Anterior cingulate cortex (tissue), 58 donors: ENCODE measurements around the gene SMIM10L2A.
"Not testable (repeated sequence)": the region's sequence is repeated elsewhere in the genome, so short reads cannot be mapped to it uniquely, and the experiment has no call there.

ENCODE experiments used
- DNase-seq, 58 donors: peaks; one replicate each; lab custom pipeline; 2025; lab: John Stamatoyannopoulos, UW

SMIM10L2A gene

GRCh38 chrX:135449637-135450550 lies 28.1 kb downstream of the SMIM10L2A start:
- no peak for DNase-seq

- no peak for DNase-seq
These were observed 31.6 kb downstream of the SMIM10L2A start for GRCh38 chrX:135453381-135453780.

GRCh38 chrX:135454816-135455215 lies 33.1 kb downstream of the SMIM10L2A start:
- no peak for DNase-seq

GRCh38 chrX:135461756-135462155 lies 40.0 kb downstream of the SMIM10L2A start:
- not testable (repeated sequence) for DNase-seq

- DNase-seq = no peak
These were observed 42.2 kb downstream of the SMIM10L2A start for GRCh38 chrX:135463937-135464336.

- DNase-seq = no peak
These were observed 54.6 kb downstream of the SMIM10L2A start for GRCh38 chrX:135476378-135476777.

GRCh38 chrX:135477576-135477975 lies 55.8 kb downstream of the SMIM10L2A start:
- DNase-seq = peak in 49 of 58 donors; percentile 0 to 78 (median 16)
